Endothelial cell of umbilical vein (primary cell): ENCODE measurements around the gene ZDHHC17. TPM values are rescaled to one million over a fixed set of nuclear protein-coding genes. Genes with fewer than 3 reads are reported as not detected.

Experiments used
- BruUV-seq: library from RNA; stranded (reverse); fragments of 400-500 nt; replicated peaks from 2 replicates; lab custom pipeline; 2021; lab: Mats Ljungman, UMichigan
- CTCF ChIA-PET: fragments of 300-600, 350-600 bp; sonication (Branson Sonifier 250); formaldehyde crosslinking; loops from one replicate; lab custom pipeline; 2021; ENCODE audit warnings: antibody characterized with exemption, inconsistent platforms; lab: Charles Lee
- POLR2A ChIA-PET: fragments of 300-600, 350-600 bp; sonication (Branson Sonifier 250); formaldehyde crosslinking; loops from one replicate; lab custom pipeline; 2021; ENCODE audit warnings: antibody characterized with exemption, inconsistent platforms; lab: Charles Lee
- DNase-seq: peaks from one replicate; pipeline ENCODE4 v3.0.0-alpha.2; 2011; ENCODE audit warnings: low read depth, low spot score
- FAIRE-seq: peaks from 2 replicates; lab custom pipeline; 2011; peaks lifted over from hg19 to GRCh38; lab: Jason Lieb, UNC
- H2AFZ ChIP-seq: 2 replicates; pipeline ENCODE4 v1.6.0; 2012; ENCODE audit warnings: low read depth, low read length, control low read depth, inconsistent platforms
- H3K27ac ChIP-seq: 2 replicates; pipeline ENCODE4 v1.5.1; 2011; ENCODE audit warnings: low read depth, mild to moderate bottlenecking, control low read depth, low read length, moderate library complexity; ENCODE audit not compliant: insufficient read depth
- H3K27me3 ChIP-seq, 2 experiments: 2 replicates each; pipeline versions ENCODE4 v1.6.0 to v1.6.1; 2011; ENCODE audit warnings: low read length in 2 of 2, mixed read lengths in 1 of 2; ENCODE audit not compliant: control insufficient read depth in 2 of 2, insufficient read depth in 2 of 2
- H3K36me3 ChIP-seq, 2 experiments: 2 replicates in 1 of 2; 3 replicates in 1 of 2; pipeline ENCODE4 v1.5.1; 2011; ENCODE audit warnings: low read length in 2 of 2, mild to moderate bottlenecking in 1 of 2, moderate library complexity in 1 of 2; ENCODE audit not compliant: control insufficient read depth in 2 of 2, insufficient read depth in 2 of 2; ENCODE audit errors: extremely low read depth in 1 of 2
- H3K4me1 ChIP-seq: 3 replicates; pipeline ENCODE4 v1.5.1; 2011; ENCODE audit warnings: mild to moderate bottlenecking, low read length; ENCODE audit not compliant: control insufficient read depth, insufficient read depth; ENCODE audit errors: extremely low read depth
- H3K4me2 ChIP-seq: 2 replicates; pipeline ENCODE4 v1.6.1; 2011; ENCODE audit warnings: low read length, control low read depth, mixed read lengths; ENCODE audit not compliant: insufficient read depth
- H3K4me3 ChIP-seq, 3 experiments: fragments of 200-600 bp in 1 of 3; sonication (generic), shearing (Covaris generic) in 1 of 3; replicated peaks in 1 of 3; 2 replicates each; pipeline ENCODE4 v1.5.1; 2011 to 2016; ENCODE audit warnings: control low read depth in 3 of 3, low read length in 3 of 3, mild to moderate bottlenecking in 2 of 3, inconsistent platforms in 1 of 3, low read depth in 1 of 3, moderate library complexity in 1 of 3; ENCODE audit not compliant: insufficient read depth in 1 of 3
- H3K79me2 ChIP-seq: 2 replicates; pipeline ENCODE4 v1.6.0; 2012; ENCODE audit warnings: low read length, inconsistent platforms; ENCODE audit not compliant: control insufficient read depth, insufficient read depth
- H3K9ac ChIP-seq: replicated peaks from 2 replicates; pipeline ENCODE3; 2011; ENCODE audit warnings: low read length, control low read depth; ENCODE audit not compliant: insufficient read depth; ENCODE audit errors: extremely low read depth
- H3K9me1 ChIP-seq: replicated peaks from 3 replicates; pipeline ENCODE4 v1.6.0; 2011; ENCODE audit warnings: mild to moderate bottlenecking, low read length; ENCODE audit not compliant: control insufficient read depth, insufficient read depth; ENCODE audit errors: extremely low read depth
- H3K9me3 ChIP-seq: replicated peaks from 2 replicates; pipeline ENCODE4 v1.5.1; 2012; ENCODE audit warnings: low read length, inconsistent platforms; ENCODE audit not compliant: control insufficient read depth, insufficient read depth
- H4K20me1 ChIP-seq: replicated peaks from 2 replicates; pipeline ENCODE3; 2011; ENCODE audit warnings: mild to moderate bottlenecking, low read length; ENCODE audit not compliant: control insufficient read depth, insufficient read depth; ENCODE audit errors: extremely low read depth
- CTCF ChIP-seq, 2 donors: IDR thresholded peaks; 1 replicate in 1 of 2; 2 replicates in 1 of 2; pipeline ENCODE4 v1.5.1; 2011; ENCODE audit warnings: low read length in 2 of 2, mild to moderate bottlenecking in 2 of 2, moderate library complexity in 2 of 2, control low read depth in 1 of 2, inconsistent platforms in 1 of 2, low read depth in 1 of 2; ENCODE audit not compliant: insufficient read depth in 1 of 2; ENCODE audit errors: extremely low read depth in 1 of 2
- EZH2 ChIP-seq: IDR thresholded peaks from 2 replicates; pipeline ENCODE4 v1.6.1; 2012; ENCODE audit warnings: borderline replicate concordance, low read depth, mild to moderate bottlenecking, moderate library complexity, low read length, inconsistent platforms; ENCODE audit not compliant: severe bottlenecking
- FOS ChIP-seq: IDR thresholded peaks from 2 replicates; pipeline ENCODE4 v1.6.1; 2011; ENCODE audit warnings: mild to moderate bottlenecking, low read length, moderate library complexity, borderline replicate concordance; ENCODE audit not compliant: insufficient read depth
- GATA2 ChIP-seq: IDR thresholded peaks from 2 replicates; pipeline ENCODE4 v1.7.0; 2011; ENCODE audit warnings: low read depth, mild to moderate bottlenecking, moderate library complexity, mixed read lengths, low read length; ENCODE audit not compliant: insufficient read length, insufficient read depth
- JUN ChIP-seq: IDR thresholded peaks from 2 replicates; pipeline ENCODE4 v1.6.1; 2011; ENCODE audit warnings: borderline replicate concordance, low read depth; ENCODE audit not compliant: insufficient read length, insufficient read depth
- MAX ChIP-seq: IDR thresholded peaks from 2 replicates; pipeline ENCODE4 v1.6.1; 2011; ENCODE audit not compliant: insufficient read depth, insufficient read length
- MYC ChIP-seq: IDR thresholded peaks from one replicate; pipeline ENCODE4 v1.6.1; 2011; ENCODE audit warnings: mild to moderate bottlenecking, low read depth, low read length
- POLR2A ChIP-seq: IDR thresholded peaks from 2 replicates; pipeline ENCODE4 v1.6.1; 2012; ENCODE audit warnings: low read depth, mild to moderate bottlenecking, control low read depth, low read length
- POLR2AphosphoS5 ChIP-seq: IDR thresholded peaks from 2 replicates; pipeline ENCODE4 v1.6.1; 2012; ENCODE audit warnings: low read depth, mild to moderate bottlenecking, control low read depth, low read length, moderate library complexity; ENCODE audit not compliant: insufficient read depth
- dilution Hi-C: fragments of 300-500 bp; cut with MboI; formaldehyde crosslinking; loops from one replicate; pipeline ENCODE4 v1.15.0; 2019; ENCODE audit warnings: low sequenced_read_pairs; ENCODE audit not compliant: extremely low pct_ligation_motif_present
- intact Hi-C: fragments of 100-400 bp; cut with micrococcal nuclease; formaldehyde crosslinking; loops from one replicate; pipeline ENCODE4 v1.10.0; 2022
- polyA plus RNA-seq, 4 experiments: library from polyadenylated mRNA; depleted of rRNA in 3 of 4; stranded (reverse) in 3 of 4; unstranded in 1 of 4; fragments of >200 nt; gene quantifications; 2 replicates each; pipeline versions ENCODE4 v1.2.1 to v1.2.3, GENCODE V29; 2011 to 2012; ENCODE audit warnings: missing spikeins in 1 of 4
- total RNA-seq: library from RNA; stranded (reverse); gene quantifications from 2 replicates; pipeline ENCODE4 v1.2.3, GENCODE V29; 2021

ZDHHC17 gene
- total and polyA plus RNA-seq, 2 donors (not counting 3 experiments of a cell fraction or from before 2014, with no cell fraction given), result 21.2 to 26.9 TPM

GRCh38 chr12:76891609-76892008 is 127.7 kb downstream of the ZDHHC17 start:
- POLR2A ChIA-PET, result no interaction called here
- Histone ChIP-seq H3K36me3 (no peaks in the 10 kb centered on the region), H3K4me2 (no peak overlapping the region), H3K27me3 (peaks cover 0 to 3% of the 10 kb centered on the region in 2 experiments), H3K9ac (no peak overlapping the region), H4K20me1 (no peaks in the 10 kb centered on the region), H3K4me1 (no peaks in the 10 kb centered on the region), H2AFZ (no peak overlapping the region), H3K9me1 (no peaks in the 10 kb centered on the region), H3K79me2 (no peaks in the 10 kb centered on the region), H3K4me3 (no peak overlapping the region), H3K9me3 (no peaks in the 10 kb centered on the region), H3K27ac (no peak overlapping the region)
- no peak for DNase-seq
- TF ChIP-seq GATA2 (no peak), MYC (no peak), POLR2A (no peak), JUN (no peak), EZH2 (no peak), CTCF (IDR thresholded peaks at IDR 0.05; ENCODE audit: extremely low read depth in 1 of 2, insufficient read depth in 1 of 2, low read depth in 1 of 2, low read length in 2 of 2) (no peak), FOS (no peak), MAX (no peak), POLR2AphosphoS5 (no peak)
- dilution Hi-C loops, result no loop called here
- intact Hi-C loops, result no loop called here
- no peak for FAIRE-seq
- CTCF ChIA-PET, result interaction anchor here (0.6 kb wide), 1 partner anchor 142 kb away, joined by 3 read pairs; no protein-coding TSS in a partner anchor
- BruUV-seq, result no TSS peak
